GM18507 (cell line): Measurements from ENCODE around the gene KHDC4.

Experiments used
- DNase-seq: peaks from one replicate; pipeline ENCODE4 v3.0.0; 2011; ENCODE audit warnings: low read depth; ENCODE audit not compliant: insufficient read length; ENCODE audit errors: extremely low spot score
- FAIRE-seq: peaks from 2 replicates; lab custom pipeline; 2011; peaks lifted over from hg19 to GRCh38; lab: Jason Lieb, UNC

The KHDC4 gene

DNA sequence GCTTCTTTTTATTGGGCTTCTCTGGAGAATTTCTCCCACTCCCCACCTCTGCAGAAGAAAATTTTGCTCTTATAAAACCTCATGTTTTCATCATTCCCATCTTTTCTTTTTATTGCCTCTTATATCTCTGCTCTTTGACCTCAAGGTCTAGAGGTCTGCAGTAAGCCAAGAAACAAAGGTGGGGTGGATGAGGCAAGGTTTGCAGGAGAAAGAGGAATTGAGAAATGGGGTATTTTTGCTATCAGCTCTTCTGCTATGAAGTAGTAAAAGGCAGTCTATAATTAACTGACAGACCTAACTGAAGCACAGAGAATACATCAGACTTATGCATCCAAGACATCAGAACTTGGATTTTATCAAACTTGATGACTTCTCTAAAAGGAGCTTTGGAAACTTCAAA is 52.0 kb downstream of the KHDC4 start:
- FAIRE-seq, result peak; percentile 64
- no peak for DNase-seq

DNA sequence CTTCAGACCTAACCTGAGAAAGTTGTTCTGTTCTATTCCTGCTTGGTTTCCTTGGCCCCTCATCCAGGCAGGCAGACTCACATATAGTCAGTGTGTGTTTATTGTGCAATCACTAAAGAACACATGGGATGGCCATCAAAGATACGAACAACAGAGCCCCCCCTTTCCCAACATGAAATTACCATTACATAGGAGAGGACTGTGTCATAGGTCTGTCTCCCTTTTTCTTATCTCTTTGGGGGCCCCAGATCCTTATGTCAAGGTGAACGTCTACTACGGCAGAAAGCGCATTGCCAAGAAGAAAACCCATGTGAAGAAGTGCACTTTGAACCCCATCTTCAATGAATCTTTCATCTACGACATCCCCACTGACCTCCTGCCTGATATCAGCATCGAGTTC is 53.3 kb downstream of the KHDC4 start:
- FAIRE-seq (no peak), DNase-seq (no peak)

DNA sequence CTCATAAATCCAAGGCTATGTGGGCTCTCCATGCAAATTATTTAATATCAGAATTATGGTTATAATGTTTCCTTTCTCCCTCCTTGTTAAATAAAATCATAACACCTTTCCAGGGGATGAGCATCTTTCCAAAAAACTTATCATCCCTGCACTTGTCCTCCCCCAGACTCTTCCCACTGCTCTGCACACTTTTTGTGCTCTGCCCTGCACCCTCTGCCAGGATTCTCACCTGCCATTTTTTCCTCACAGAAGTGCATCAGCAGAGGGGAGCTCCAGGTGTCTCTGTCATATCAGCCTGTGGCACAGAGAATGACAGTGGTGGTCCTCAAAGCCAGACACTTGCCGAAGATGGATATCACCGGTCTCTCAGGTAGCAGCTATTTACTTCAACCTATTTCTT is 54.0 kb downstream of the KHDC4 start:
- DNase-seq (no peak), FAIRE-seq (no peak)

DNA sequence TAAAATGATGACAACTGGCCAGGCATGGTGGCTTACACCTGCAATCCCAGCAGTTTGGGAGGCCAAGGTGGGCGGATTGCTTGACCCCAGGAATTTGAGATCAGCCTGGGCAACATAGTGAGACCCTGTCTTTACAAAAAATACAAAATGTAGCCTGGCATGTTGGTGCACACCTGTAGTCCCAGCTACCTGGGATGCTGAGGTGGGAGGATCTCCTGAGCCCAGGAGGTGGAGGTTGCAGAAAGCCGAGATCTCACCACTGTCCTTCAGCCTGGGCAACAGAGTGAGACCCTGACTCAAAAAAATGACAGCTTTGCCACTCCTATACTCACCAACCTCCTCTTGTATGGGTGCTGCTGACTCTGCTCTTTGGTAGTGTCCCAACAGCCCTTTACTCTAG is 56.3 kb downstream of the KHDC4 start:
- FAIRE-seq, result no peak
- no peak for DNase-seq

DNA sequence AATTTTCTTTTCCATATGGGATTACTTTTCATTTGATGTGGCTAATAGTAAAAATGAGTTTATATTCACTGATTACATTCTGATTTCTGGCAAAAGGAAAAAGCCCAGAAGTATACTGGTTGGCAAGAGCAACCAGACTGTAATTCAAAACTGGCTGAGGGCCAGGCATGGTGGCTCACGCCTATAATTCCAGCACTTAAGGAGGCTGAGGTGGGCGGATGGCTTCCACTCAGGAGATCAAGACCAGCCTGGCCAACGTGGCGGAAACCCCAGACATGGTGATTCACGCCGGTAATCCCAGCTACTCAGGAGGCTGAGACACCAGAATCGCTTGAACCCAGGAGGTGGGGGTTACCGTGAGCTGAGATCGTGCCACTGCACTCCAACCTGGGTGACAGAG is 60.4 kb downstream of the KHDC4 start:
- FAIRE-seq (no peak), DNase-seq (no peak)

DNA sequence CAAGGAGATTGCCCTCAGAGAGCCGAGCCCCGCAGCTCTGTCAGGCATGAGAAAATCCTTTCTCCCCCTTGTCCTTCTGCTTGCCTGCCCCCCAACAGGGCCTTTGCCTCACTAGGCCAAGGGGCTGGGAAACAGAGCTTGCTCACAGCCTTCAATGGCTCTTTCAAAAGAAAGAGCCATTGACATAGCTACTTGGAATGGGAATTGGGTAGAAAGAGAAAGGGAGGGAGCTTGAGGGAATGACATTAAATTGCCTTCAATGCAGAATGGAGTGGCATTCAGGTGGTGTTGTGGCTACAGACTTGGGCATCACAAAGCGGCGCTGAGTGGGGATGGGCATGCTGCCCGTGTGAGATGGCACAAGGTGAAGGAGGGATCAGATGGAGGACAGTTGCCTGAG is 61.7 kb downstream of the KHDC4 start:
- no peak for DNase-seq
- FAIRE-seq, result no peak

DNA sequence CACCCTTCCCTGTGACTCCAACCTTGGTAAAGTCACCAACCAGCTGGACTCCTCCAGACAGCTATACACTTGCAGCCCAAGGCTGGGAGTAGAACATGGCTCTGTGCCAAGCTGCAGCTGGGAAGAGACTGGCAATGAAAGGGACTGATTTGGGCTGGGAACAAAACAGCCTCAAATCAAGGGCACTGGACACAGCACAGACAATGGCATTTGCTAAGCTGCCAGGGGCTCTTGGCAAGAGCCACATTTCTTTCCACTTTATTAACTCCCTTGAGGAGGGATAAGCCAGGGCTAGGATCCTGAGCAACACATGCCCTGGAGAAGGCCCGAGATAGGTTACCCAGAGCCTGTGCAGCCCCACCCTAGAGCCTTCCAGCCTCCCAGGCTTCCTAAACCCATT is 62.8 kb downstream of the KHDC4 start:
- DNase-seq (no peak), FAIRE-seq (no peak)

DNA sequence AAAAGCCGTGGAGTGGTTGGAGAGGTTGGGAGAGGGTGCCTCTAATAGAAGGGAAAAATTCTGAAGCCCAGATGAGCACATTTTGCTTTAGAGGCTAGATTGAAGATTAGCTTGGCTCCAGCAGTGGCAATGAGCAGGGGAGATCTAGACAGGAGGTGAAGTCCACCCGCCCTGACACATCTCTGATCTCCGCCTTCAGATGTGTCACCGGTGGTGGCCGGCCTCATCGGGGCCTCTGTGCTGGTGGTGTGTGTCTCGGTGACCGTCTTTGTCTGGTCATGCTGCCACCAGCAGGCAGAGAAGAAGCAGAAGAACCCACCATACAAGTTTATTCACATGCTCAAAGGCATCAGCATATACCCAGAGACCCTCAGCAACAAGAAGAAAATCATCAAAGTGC is 66.4 kb downstream of the KHDC4 start:
- no peak for FAIRE-seq
- no peak for DNase-seq

DNA sequence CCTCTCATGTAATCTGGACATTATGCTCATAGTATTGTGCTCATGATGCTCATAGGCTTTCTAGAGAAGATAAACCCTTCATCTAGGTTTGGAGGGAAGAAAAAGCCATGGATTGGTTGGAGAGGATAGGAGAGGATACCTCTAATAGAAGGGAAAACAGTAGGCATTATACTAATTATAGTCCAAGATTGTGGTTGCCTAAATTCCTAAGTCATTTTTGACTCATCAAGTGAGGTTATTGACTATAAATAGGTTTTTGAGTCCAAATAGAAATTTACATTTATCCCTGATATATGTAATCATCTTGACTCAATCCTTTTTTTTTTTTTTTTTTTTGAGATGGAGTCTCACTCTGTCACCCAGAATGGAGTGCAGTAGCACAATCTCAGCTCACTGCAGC is 69.8 kb downstream of the KHDC4 start:
- DNase-seq, result no peak
- no peak for FAIRE-seq
